NCI-H2171 treated with DMSO at 0.1 percent for 48 hours (cell line): ENCODE results near the gene PABPN1L.

Experiments
- DNase-seq: peaks from one replicate; lab custom pipeline; 2025; lab: John Stamatoyannopoulos, UW

PABPN1L gene

DNA sequence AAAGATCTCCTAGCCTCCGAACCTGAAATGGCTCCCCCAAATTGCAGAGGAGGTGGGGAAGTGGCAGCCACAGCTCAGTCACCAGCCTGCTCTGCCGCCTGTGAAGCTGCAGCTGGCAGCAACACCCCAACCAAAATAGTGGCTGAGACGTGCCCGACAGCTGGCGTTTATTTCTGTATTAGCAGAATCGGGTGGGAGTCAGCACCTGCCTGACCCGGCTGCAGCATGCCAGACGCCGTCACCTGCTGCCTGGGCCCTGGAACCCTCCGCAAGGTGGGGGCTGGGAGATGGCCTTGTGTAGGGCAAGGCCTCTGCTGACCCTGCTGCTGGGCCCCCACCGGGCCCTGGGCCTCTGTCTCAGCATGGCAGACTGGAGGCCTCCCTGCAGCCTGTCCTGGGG lies 17.5 kb upstream of the PABPN1L start:
- peak; percentile 77 for DNase-seq

DNA sequence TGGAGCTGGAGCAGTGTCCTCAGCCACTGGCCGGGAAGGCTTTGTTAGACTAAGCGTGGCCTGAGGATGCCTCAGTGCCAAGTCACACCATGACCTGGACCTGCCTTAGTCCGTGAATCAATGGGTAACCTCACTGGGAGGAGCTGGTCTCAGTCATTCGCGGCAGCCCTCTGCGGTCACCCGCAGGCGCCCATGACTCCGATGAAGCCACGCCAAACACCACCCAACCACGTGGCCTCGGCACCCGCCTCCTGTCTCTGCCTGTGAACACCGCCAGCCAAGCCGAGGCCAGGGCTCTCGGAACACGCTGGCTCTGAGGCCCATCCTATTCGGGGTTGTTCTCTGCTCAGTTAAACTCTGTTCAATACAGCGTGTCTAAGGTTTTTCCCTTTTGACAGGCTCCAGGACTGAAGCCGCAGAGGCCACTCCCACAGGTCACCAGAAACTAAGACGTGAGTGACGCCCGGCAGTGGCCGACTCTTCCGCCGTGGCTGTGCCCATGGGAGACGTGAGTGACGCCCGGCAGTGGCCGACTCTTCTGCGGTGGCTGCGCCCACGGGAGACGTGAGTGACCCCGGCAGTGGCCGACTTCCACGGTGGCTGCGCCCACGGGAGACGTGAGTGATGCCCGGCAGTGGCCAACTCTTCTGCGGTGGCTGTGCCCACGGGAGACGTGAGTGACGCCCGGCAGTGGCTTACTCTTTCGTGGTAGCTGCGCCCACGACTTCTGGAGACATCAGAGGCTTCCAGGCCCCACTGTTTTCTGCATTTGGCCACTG lies 16.8 kb upstream of the PABPN1L start:
- DNase-seq, result no peak

DNA sequence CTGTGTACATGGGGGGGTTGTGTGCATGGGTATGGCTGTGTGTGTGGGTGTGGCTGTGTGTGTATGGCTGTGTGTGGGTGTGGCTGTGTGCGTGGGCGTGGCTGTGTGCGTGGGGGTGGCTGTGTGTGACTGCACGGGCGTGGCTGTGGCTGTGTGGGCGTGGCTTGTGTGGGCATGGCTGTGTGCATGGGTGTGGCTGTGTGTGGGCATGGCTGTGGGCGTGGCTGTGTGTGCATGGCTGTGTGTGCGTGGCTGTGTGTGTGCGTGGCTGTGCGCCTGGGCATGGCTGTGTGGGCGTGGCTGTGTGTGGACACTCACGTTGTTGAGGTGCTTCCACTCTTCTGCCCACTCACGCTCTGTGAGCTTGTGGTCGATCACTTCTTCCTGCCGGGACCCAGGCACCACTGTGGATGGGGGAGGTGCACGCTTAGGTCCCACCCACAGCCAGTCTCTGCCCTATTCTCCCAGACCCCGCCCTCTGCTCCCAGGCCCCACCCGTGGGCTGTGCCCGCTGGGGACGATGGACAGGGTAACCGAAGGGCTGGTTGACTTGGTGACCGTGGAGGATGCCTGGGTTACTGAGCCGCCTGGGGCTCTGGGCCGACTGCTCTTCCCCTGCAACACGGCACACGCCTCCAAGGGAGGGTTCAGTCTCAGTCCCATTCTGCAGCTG lies 16.0 kb upstream of the PABPN1L start:
- DNase-seq, result no peak

DNA sequence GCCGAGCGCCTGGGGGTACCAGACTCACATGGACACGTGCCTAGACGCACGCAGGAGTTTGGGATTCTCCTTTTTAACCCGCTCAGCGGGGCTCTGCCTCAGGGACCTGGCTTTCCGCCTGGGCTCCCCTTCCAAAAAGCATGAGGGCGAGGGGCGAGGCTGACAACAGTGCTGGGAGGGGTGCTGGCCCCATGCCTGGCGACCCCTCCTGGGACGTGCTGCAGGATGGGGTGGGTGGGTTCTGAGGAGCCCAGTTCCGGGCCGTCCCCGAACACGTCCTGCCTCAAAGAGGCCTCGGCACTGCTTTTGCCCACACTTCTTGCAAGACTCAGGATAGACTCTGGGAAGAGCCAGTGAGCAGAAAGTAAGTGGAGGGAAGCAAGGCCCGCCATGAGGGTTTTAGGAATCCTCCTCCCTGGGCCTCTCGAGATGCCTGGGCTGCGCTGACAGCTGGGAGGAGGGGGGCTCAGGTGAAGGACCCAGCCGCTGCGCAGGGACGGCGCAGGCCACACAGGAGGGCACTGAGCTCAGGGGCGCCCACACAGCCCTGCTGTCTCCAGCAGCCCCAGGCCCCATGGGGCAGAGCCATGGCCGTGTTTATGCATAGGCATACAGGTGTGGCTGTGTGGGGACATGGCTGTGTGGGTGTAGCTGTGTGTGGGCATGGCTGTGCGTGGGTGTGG lies 15.4 kb upstream of the PABPN1L start:
- DNase-seq, result no peak

DNA sequence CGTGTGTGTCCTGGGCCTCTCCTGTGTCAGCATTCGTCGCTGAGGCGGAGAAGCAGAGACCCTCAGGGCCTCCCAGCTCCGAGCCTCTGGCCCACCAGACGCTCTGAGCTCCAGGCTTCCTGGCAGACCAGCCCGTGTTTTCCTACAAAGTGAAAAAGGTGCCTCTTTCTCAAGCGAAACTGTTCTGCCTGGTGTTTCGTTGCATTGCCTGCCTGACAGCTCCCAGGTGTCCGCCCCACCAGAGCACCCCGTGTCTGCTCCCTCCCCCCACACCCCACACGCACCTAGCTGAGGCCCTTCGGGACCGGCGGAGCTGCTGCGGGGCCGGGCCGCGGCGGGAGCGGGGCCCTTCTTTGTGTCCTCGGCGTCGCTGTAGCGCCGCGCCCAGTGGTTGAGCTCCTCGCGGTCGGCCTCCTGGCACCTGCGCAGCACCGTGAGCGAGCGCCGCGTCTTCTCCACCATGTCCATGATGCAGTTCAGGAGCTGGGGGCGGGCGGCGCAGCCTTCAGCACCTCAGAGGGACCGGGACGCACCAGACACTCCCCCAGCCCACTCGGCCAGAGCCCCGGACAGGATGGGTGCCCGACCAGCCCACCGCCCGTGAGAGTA lies 14.7 kb upstream of the PABPN1L start:
- no peak for DNase-seq

DNA sequence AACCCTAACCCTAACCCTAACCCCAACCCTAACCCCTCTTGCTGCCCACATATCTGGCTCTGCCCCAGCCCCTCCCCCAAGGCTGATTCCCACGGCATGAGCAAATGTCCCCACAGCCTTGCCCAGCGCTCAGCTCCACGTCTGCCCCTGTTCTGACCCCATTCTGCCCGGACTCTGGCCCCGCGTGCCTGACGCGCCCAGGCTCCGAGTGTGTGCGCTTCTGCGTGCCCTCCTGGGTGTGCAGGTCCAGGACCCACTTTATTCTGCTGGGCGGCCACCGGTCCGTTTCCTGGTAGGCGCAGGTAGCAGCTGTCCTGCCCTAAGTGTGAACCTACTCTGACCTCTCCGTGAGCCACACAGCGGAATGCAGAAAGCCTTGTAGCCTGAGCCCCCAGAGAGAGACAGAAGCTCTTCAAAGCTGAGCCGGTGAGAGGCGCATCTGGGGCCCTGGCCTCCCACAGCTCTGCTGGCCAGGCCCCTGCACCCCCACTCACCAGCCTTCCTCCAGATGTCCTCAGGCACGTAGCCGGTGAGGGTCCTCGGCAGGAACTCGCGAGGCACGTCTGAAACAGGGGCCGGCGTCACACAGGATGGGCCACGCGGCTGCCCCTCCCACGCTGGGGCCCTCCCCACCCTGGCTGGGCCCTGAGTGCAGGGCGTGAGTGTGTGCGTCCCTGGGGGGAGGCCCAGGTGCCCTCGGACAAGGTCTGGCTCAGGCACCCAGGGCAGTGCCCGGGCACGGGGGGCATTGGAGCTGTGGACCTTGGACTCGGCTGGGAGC lies 14.0 kb upstream of the PABPN1L start:
- no peak for DNase-seq

DNA sequence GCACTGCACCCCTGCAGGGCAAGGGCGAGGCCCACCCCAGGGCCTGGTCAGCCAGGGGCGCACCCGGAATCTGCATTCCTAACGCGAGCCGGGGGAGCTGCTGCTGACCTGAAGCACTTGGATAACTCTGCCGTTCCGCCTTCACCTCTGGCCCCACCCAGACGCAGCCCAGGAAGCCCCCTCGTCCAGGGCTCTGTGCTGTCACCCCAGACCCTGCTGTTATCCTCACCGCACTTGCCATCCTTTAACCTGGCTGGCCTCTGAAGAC lies 13.3 kb upstream of the PABPN1L start:
- DNase-seq, result no peak

DNA sequence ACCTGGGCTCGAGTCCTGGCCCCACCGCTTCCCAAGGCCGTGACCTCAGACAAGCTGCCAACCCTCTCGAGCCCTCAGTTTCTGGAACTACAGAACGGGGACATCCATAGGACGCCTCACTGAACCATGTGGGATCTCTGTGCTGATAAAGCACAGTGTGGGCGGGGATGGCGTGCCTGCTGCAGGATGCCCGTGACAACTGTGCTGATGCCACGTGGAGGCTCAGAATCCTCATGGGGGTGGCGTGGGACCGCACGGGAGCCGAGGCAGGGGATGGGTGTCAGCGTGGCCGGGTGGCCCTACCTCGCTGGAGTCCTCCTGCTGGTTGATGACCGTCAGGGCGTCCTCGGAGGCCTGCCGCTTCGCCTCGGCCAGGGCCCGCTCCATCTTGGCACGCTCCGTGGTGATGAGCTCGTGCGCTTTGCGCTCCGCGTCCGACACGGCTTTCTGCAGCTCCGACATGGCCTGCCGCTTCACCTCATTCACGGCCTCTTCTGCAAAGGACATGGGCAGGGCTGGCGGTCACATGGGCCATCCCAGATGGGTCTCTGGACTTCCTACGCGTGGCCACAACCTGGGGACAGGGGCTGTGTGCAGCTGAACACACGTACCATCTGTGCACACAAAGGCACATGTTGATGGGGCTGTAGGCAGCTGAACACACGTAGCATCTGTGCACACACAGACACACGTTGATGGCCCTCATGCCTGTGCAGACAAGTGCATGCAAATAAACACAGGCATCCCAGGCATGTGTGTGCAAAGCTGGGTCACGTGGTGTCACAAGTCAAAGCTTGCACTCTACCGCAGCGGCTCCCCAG lies 12.7 kb upstream of the PABPN1L start:
- DNase-seq, result no peak

DNA sequence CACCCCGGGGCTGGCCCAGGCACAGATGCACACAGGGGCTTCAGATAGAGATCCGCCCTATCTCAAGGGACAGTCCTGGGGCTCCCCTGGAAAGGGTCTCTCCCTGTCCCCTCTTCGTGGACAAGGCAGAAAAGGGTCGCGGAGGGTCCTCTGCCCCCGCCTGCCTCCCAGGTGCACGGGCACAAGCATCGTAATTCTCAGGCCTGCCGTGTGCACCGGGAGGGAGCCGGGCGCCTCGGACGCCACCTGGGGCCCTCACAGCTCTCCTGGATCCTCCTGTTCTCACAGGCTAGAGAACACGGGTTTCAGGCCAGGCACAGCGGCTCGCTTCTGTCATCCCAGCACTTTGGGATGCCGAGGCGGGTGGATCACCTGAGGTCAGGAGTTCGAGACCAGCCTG lies 11.9 kb upstream of the PABPN1L start:
- no peak for DNase-seq

DNA sequence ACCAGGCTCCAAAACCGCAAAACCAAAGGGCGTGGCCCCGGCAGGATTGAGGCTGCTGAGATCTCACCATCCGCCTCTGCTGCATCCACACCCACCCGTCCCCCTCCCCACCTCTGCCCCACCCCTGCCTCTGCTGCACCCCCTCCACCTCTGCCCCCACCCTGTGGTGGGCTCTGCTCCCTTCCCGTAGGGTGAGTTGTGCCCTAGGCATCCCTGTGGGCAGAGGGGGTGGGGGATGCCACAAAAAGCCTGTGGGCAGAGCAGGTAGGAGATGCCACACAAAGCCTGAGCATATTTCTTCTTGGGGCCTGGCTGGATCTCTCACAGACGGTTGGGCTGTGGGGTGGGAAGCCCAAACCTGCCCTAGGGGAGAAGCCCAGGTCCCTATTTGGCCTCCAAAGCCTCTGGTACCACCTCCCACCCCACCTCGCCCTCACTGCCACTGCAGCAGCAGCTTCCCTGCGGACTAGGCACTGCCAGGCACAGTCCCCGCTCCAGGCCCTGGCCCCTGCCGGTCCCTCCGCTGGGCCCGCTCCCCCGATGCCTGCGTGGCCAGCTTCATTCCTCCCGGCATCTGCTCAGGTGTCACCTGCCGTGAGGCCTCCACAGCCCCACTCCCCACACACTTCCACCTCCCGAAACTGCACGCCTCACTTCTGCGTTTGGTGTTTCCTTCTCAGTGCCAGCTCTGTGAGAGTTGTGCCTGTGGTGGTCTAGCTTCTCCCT lies 11.3 kb upstream of the PABPN1L start:
- DNase-seq, result no peak

DNA sequence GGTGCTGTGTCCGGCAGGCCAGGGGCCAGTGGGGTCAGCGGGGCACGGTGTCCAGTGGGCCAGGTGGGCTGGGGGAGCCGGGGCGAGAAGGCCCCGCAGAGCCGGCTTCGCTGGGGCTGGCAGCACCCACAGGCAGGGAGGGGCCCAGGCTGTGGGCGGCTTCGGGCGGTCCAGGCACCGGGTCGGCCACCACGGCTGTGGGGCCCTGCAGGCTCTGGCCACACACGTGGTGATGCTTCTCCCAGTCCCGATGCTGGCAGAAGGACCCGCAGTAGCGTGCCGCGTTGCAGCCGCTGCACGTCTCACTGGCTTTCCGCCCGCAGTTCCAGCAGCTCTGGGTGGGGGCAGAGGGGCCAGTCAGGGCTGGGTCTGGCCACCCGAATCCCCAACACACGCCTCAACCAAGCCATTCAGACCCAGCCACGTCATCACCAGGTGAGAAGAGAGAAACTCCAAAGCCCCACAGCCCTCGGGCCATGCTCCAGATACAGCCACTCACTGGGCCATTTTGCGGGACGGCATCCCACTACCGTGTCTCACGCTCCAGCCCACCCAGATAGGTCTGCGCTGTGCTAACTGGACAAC lies 10.6 kb upstream of the PABPN1L start:
- DNase-seq, result no peak

DNA sequence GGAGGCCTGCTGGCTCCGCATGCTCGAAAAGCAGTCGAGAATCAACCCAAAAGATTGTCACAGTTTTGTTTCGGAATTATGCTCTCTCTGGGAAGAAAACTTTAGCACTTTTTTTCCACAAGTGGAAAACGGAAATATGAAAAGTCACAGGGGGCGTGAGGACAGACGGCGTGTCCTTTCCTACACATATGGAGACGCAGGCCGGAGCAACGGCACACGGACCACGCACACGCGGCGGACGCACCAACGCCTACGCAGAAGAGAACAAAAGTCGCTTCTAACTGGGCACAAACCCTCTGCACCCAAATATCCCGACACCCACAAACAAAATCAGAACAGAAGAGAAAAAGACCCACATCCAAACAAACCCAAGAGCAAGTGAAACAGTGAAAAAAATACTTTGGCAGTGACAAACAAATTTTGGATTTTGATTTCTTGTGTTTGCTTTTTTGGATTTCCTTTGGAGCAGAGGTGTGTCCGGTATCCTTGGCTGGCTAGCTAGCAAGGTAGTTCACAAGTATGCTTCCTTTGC lies 9.3 kb upstream of the PABPN1L start:
- no peak for DNase-seq

DNA sequence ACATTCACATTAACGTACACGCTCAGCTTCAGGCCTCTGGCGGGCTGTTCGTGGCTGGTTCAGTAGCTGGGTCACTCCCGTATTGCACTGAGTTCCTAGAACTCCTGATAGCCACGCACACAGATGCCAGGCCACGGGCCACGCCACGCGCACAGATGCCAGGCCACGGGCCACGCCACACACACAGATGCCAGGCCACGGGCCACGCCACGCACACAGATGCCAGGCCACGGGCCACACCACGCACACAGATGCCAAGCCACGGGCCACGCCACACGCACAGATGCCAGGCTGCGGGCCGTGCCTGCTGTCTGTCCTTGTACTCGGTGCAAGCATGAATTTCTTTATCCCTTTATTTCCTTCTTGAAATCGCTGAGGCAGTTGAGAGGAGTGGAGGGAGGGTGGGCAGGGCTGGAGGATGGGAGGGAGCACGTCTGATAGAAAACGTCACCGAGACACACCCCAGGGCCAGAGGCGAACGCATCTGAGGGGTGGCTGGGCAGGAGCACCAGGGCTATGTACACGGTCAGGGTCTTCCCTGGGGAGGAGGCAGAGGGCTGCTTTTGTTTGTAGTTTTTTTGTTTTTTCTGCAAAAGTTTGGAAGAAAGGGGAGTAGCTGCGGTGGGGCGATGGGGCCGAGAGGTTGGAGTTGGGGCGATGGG lies 8.6 kb upstream of the PABPN1L start:
- DNase-seq, result no peak

DNA sequence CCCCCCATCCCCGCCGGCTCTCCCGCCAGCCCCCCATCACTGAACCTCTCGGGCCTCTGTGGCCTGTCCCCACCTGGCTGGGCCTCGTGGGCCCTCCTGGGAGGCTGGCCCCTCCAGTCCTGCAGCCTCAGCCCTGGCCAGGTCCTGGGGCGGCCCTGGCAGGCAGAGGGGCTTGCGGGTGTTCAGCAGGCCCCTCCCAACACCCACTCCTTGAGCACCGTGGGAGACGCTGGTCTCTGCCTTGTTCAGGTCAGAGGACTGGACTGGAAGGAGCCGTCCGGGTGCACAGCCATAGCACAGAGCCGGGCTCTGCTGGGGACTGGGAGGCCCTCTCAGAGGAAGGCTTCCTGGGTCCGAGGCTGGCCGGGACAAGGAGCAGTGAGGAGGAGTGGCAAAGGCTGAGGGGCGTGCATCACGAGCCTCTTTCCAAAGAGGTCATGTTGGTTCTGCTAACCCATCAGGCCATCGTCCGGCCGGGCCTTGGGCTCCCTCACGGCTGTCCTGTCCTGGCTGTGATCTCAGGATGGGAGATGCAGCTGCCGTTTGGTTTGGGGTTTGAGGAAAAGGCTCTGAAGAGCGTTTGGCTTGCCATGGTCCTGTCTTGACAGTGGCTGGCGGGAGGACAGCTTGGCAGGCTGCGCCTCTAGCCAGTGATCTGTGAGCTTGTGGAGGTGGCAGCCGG lies 6.3 kb upstream of the PABPN1L start:
- DNase-seq, result no peak

DNA sequence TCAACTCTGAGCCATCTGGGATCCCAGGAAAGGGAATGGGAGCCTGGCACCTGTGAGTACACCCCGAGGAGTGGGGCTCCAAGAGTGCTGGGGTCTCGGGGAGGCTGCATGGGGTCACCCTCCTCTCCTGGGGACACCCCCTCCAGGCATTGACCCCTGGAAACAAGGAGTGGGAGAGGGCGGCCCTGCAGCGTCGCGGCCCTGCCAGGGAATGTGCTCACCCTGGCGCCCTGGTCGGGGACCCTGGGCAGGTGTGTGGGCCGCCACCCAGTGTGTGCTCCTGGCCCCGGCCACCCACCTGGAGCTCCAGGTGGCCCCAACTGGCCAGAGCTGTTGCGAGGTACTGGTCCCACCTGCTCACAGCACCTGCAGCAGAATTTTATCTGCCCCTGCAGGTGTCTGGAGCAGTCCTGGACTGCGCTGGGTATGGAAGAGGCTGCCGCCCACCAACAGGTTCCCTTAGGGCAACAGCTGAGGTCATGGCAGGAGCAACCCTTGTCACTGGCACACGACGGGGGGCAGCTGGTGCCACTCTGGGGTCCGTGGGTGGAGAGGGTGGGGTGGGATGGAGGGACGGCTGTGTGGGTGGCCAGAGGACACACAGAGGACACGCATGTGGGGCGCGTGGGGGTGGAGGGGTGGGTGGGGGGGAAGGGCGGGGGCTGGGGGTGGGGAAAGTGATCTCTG lies 5.4 kb upstream of the PABPN1L start:
- peak; percentile 30 for DNase-seq

DNA sequence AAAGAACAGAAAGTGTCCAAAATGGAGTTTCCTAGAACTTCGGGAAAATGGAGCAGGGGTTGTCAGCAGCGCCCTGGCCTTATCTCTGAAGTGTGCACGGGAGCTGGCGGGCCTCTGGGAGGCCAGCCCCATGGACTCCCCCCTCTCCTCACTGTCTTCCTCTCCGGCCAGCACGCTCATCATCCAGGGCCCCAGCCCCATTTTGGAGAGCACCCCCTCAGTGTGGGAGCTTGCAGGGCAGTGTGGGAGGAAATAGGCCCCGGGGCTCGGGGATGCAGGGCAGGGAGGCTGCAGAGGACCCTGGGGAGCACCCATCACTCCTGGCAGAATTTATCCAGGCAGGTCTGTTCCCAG lies 4.9 kb upstream of the PABPN1L start:
- peak; percentile 68 for DNase-seq

DNA sequence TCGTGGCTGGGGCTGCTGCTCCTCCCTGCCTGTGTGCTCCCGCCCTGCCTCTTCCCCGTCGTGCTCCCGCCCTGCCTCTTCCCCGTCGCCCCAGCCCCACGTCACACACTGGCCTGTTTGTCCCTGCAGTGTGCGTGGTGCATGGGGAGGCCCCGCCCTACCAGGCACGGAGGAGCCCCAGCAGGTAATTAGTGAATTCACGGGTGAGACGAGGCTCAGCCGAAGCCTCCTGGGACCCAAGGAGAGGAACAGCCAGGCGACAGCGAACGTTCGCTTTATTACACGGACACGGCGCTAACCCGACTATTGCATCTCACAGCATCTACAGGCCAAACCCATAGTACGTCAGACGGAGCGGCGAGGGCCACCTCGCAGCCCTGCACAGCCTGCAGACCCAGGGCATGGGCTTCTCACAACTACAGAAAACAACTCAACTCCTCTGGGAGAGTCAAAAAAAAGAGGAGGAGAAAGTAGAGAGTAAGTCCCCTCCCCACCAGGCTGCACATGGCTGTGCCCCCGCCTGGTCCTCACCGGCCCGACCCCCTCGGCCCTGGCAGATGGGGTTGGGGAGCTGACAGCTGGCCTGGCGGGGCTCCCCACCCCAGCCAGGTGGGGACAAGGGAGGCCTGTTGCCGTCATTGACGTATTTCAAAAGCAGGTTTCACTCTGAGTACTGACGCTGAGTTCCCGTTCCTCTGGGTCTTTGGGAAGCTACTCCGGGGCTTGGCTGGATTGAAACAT lies 4.3 kb upstream of the PABPN1L start:
- peak; percentile 99 for DNase-seq

DNA sequence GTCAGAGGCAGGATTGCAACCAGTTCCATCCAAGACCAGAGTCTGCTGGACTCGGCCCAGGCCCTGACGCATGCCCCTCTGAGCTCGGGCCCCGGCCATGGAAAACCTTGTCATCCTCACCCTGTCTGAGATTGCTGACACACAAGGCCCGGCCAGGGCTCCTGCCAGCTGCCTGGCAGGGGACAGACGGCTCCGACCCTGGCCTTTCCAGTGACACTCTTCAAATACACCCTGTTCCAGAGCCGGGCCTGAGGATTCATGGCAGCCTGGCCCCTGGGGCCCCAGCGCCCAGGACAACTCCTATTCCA lies 3.2 kb upstream of the PABPN1L start:
- no peak for DNase-seq
